ENCODE data around the gene CDC6.

Gene CDC6, protein sequence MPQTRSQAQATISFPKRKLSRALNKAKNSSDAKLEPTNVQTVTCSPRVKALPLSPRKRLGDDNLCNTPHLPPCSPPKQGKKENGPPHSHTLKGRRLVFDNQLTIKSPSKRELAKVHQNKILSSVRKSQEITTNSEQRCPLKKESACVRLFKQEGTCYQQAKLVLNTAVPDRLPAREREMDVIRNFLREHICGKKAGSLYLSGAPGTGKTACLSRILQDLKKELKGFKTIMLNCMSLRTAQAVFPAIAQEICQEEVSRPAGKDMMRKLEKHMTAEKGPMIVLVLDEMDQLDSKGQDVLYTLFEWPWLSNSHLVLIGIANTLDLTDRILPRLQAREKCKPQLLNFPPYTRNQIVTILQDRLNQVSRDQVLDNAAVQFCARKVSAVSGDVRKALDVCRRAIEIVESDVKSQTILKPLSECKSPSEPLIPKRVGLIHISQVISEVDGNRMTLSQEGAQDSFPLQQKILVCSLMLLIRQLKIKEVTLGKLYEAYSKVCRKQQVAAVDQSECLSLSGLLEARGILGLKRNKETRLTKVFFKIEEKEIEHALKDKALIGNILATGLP

DNA sequence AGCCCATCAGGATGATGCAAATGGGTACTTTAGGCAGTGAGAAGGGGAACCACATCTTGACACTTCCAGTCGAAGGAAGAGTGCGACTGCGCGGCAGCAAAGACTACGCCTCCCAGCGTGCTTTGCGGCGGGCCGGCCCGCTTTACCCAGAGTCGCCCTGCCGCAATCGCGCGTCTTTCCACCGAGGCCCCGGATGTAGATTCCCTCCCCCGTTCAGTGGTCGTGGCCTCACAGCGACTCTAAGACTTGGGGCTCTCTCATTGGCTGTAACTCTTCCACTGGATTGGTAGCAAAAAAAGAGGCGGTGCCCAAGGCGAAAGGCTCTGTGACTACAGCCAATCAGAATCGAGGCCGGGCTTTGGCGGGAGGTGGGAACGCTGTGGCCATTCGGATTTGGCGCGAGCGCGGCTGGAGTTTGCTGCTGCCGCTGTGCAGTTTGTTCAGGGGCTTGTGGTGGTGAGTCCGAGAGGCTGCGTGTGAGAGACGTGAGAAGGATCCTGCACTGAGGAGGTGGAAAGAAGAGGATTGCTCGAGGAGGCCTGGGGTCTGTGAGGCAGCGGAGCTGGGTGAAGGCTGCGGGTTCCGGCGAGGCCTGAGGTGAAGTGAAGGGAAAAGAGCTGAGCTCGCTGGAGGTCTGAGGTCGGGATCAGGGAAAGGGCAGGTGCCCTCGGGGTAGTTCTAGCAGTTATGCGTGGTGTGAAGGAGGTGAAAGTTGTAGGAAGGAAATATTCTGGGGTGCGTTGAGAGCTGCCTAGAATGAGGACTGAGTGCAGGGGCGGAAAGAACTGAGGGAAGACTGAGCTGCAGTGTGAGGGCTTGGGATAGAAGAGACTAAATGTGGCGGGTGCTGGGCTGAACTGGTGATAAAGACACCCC, at the start of gene CDC6:
Gene CDC6 (plus strand): TSS at position 386 of the 876 bp plus-strand sequence. CDS start 1,542 bp downstream, outside the sequence.
- DNase-seq: peak; percentile 99

DNA sequence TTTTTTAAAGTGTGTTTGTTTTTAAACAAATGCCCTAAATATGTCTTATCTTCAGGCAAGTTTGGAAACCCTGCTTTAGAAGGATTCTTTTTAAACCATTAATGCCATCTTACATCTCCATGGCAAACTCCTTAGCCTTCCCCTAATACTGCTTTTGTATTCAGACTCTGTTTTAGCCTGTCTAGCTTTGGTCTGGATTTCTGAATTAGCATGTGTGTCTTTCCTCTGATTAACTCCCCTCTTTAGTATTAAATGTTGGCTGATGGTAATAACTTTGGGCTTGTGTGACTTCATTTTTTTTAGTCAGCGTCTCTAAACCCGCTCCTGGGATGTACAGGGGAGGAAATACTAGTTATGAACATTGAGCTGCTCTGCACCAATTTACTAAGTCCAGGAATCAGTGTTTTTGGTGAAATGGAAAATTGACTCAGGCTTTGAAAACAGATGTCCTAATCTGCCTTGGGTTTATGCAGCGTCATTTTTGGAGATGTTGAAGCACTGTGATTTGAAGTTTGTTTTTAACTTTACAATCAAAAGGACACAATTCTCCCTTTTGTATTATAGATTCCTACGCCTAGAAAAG, 46.3 kb upstream of the CDC6 start:
- DNase-seq: no peak

DNA sequence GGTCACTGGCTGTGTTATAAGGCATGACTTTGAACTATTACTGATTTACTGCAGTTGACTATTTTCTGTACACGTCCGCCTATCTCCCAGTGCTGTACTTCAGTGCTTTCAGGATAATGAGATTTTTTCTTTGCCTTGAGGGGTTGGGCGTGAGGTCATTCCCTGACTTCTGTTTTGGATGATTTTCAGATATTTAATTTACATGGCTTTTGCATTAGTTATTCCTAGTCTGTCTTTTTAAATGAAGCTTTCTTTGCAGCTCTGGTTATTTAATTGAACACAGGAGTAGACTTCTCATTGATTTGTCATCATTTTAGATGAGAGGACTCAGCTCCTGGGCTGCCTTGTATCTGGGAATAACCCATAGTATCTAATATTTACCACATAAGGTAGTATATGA, 44.9 kb upstream of the CDC6 start:
- no peak for DNase-seq

DNA sequence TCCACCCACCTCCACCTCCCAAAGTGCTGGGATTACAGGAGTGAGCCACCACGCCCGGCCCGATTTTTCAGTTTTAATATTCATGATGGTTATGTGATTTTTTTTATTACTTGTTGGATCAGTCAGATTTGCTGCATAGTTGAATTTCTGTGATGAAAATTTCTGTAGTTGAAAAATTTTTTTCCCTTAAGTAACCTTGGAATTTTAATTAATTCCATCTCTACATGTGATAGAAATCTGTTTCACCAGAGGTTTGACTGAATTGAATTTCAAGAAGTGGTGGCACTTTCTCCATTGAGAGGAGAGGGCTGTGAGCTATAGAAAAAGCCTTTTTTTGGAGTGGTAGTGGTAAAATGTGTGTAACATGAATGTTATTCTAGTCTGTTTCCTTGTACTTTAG, 43.9 kb upstream of the CDC6 start:
- DNase-seq: no peak

DNA sequence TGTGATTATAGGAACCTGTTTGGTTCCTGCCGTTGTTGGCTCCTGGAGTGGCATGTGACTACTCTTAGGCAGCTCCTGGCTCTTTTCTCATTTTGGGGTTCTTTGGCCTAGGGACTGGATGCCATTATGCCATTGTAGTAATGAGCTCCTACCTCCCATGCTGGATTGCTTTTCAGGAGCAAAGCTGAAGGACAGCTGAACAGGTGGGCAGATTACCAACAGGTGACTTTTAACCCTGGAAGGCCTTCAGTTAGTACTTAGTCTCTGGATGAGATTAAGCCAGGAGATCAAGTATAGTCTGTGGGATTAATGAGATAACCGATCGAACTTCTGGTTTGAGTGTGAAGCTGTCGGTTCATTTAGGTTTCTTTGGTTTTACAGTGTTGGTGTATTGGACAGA, 43.4 kb upstream of the CDC6 start:
- no peak for DNase-seq

DNA sequence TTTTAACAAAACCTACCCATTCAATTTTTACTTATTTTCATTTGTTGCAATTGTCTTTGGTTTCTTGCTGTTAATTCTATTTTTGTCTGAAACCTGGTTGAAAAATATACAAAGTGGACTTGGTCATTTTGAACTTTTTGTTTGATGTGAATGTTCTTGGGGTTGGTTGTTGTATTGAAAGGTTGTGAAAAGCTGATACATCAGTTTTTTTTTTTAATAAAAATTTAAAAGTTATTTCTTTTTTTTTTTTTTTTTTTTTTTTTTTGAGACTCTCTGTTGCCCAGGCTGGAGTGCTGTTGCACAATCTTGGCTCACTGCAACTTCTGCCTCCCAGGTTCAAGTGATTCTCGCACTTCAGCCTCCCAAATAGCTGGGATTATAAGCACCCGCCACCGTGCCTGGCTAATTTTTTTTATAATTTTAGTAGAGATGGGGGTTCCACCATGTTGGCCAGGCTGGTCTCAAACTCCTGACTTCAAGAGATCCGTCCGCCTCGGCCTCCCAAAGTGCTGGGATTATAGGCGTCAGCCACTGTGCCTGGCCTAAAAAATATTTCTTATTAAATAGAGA, 39.7 kb upstream of the CDC6 start:
- DNase-seq: no peak

DNA sequence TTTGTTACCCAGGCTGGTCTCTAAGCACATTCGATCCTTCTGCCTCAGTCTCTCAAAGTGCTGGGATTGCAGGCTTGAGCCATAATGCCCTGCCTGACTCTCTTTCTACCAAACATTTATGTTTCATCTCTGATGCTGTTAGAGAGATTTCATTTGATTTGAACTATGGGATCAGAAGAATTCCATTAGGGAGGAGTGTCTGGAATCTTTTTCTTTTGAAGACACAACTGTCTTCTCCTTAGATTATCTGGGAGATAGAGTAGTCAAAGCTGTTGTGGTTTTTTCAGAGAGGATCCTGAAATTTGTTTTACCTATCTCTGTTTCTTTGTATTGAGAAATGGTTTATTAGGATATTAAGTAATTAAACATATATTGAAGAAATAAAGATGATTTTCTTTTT, 39.2 kb upstream of the CDC6 start:
- DNase-seq: no peak

DNA sequence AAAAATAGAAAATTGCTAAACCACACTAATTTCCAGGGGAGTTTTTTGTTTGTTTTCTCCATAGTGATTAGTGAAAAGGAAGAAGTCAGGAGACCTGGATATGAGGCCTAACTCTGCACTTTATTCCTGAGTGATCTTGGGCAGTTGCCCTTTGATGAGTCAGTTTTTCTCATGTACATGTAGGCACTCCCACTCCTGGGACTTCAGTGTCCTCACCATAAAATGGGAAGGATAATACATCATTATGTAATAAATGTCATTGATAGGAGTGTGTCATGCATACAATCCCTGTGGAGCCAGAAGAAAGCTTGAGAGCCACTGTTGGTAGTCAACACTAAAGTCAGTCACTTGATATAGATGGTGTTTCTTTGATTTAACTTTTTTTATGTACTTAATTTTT, 36.1 kb upstream of the CDC6 start:
- no peak for DNase-seq

DNA sequence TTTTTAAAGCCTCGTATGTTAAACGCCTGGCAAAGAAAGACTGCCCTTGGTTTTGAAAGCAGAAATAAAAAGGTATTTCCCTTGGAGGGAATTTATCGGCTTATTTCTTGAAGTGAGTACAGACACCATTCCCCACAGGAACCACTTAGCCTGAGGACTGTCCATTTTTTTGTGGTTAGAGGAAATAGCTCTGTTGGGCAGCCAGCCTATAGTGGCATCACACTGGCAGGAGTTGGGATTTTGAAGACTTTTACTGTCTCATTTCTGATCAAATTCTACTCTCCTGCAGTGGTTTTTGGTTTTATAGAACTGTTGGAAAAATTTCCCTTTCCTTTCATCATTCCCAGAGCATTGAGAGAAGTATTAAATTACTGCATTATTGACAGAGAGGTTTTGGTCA, 34.1 kb upstream of the CDC6 start:
- DNase-seq: no peak

DNA sequence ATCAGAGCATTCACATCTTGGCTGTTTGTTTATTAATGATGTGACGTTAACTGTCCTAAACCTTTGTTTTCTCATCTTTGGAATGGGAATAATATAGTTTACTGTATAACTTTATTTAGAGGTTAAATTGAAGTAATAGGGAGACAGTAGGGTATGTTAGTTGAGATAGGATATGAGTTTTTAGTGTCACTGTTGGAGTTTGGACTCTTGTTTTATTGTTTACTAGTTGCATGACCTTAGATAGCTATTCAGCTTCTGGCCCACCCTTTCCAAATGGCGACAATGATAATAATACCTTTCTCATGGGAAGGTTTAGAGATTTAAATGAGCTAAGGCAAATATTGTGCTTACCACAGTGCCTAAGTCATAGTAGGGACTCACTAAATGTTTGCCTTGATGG, 28.2 kb upstream of the CDC6 start:
- no peak for DNase-seq

DNA sequence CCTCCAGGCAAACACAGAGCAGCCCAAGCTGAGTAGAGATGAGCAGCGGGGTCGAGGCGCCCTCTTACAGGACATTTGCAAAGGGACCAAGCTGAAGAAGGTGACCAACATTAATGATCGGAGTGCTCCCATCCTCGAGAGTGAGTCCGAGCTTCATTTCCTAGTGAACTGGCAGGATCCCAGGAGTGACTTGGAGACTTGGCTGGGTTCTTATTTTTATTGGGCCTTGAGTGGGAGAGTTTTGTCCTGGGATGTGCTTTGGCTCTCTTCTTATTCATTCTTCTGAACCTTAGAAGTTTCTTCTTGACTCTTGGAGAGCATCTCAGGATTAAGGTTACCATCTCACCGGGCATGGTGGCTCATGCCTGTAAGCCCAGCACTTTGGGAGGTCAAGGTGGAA, 27.2 kb upstream of the CDC6 start:
- no peak for DNase-seq

DNA sequence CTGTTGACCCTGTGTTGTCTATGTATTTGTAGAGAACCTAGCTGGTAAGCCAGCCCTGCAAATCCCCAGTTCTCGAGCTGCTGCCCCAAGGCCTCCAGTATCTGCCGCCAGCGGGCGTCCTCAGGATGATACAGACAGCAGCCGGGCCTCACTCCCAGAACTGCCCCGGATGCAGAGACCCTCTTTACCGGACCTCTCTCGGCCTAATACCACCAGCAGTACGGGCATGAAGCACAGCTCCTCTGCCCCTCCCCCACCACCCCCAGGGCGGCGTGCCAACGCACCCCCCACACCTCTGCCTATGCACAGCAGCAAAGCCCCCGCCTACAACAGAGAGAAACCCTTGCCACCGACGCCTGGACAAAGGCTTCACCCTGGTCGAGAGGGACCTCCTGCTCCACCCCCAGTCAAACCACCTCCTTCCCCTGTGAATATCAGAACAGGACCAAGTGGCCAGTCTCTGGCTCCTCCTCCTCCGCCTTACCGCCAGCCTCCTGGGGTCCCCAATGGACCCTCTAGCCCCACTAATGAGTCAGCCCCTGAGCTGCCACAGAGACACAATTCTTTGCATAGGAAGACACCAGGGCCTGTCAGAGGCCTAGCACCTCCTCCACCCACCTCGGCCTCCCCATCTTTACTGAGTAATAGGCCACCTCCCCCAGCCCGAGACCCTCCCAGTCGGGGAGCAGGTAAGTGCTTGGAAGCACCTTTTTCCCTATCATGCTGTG, 23.1 kb upstream of the CDC6 start:
- DNase-seq: no peak

DNA sequence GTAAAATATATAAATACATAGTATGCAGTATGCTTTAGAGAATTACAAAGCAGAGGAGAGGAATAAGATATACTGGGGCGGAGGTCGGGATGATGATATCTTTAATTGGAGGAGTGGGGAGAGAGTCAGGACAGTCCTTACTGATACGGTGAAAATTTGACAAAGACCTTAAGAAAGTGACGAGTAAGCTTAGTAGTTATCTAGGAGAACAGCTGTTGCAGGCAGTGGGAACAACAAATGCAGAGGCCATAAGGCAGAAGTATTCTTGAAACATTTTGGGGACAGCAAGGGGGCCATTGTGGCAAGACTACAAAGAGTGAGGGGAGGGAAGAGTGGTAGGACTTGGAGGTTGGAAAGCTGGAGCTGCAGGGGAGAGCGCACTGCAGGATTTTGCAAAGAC, 22.3 kb upstream of the CDC6 start:
- no peak for DNase-seq

DNA sequence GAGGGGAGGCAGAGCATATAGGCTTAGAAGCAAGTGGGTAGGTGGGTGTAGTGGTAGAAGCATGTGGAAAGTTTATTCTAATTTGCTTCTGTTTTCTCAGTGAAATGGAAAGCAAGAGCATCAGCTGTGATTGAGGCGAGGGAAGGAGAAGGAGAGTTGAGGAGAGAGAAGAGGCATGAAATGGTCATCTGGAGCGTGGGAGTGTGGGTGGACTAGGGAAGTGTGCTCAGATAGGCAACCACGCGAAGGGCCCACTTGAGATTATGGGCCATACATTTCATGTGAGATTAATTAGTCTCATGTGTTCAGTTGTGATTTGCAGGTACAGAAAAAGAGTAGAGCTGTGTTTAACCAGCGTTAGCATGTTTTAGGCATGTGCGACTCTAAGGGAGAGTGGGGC, 20.8 kb upstream of the CDC6 start:
- no peak for DNase-seq

DNA sequence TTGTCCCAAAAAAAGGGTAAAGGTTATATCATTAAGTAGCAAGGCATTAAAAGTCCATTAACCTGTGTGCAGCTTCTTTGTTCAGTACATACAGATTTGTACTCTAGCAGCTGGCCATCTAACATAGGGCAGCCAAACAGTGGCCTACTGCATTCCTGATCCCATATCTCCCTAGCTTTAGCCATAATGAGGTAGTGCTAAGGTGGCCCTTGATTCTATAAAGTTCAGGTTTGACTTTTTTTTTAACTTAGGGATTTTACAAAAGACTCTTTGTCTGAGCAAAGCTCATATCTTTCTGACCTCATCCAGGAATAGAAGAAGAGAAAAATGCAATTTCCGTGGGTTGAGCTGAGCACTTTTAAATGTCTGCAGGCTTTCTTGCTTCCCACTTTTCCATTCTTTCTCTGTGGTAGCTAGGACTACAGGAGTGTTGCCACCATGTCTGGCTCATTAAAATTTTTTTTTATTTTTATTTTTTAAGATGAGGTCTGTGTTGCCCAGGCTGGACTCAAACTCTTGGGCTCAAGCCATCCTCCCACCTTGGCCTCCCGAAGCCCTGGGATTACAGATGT, 19.5 kb upstream of the CDC6 start:
- no peak for DNase-seq

DNA sequence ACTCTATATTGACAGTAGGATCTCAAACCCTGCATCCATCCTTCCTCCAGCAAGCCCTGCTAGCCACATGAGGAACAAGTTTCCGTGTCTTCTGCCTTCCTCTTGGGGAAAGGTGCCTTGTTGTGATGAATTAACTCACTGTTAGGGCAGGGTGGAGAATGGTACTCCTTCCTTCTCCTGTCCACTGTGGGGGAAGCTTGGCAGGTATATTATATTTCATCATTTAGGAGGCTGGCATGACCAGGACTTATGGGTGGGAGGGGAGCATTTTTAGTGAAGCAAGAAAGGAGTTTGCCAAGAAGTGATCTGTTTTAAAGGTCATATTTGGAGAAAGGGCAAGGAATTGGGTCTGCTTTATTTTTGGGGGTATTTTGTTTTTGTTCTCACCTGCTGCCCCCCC, 9.3 kb upstream of the CDC6 start:
- no peak for DNase-seq

DNA sequence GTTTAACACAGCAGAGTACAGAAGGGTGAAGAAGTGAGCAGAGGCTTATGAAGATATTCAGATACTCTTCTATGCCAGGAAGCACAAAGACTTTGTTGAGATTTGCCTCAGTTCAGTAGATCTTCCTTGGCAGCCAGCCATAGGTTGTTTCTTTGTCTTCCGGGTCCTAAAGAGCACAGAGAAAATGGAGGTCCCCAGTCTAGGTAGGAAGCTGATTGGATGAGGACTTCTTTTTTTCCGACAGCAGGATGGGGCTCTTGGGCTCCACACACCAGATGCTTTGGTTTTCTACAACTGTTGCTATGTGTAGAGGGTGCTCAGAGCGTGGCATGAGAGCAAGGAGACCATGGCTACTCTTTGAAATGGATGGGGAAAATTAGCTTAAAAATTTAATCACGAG, 8.3 kb upstream of the CDC6 start:
- DNase-seq: no peak

DNA sequence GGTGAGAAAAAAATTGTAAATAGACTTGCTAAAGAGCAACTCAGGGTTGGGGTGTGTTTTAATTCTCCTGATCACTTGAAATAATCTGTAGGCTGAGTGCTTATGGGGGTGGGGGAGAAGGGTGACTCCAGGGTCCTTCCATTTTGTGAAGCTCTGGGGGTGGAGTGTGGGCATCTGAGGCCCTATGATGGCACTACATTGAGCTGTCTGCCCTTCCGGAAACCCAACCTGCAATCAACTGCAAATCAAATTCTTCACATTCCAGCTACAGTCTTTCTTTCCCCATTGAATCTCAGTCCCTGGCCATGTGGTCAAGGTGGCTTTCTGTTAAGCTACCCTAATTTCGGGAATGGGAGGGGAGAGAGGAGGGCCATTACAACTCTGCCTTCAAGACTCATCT, 6.0 kb upstream of the CDC6 start:
- DNase-seq: no peak

DNA sequence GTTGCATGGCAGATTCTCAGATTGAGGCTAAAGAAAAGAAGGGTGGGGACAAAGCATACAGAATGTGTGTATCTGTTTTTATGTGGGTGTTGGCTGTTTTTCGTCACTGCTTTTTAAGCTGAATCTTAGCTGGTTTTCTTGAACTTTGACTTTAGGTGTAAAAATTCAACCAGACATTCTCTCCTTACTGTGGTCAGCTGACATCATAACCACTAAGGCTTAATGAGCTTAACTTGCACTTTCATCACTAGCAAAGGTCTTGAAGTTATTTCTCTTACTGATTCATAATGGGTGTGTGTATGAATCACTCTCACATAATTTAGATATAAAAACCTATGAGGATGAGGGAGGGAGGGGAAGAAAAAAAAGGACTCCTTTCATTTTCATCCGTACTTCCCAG, 4.0 kb upstream of the CDC6 start:
- DNase-seq: no peak

DNA sequence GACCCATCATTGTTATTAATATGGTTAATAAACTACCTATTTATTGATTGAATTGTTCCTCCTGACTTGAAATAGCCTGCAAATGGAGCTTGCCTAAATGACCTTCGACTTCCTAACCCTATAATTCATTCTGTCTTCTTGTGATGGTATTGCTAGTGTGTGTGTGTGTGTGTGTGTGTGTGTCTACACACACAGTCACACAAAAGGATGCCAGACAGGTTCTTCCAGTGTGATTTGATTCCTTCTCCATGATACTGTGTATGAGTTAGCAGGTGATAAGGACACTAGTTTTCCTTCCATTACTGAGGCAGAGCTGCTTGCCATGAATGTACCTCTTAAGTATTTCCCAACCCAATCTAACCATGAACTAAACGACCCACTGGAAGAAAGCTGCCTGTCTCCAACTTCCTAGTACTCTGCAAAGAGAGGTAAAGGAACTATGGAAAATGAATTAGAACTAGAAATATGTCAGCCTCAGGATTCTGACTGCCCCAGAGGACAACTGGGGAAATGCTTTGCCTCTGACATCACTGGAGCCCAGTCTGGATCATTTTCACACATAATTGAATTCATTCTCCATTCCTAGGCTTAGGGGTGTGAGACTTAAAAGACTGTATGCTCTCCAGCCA, 3.5 kb upstream of the CDC6 start:
- no peak for DNase-seq

DNA sequence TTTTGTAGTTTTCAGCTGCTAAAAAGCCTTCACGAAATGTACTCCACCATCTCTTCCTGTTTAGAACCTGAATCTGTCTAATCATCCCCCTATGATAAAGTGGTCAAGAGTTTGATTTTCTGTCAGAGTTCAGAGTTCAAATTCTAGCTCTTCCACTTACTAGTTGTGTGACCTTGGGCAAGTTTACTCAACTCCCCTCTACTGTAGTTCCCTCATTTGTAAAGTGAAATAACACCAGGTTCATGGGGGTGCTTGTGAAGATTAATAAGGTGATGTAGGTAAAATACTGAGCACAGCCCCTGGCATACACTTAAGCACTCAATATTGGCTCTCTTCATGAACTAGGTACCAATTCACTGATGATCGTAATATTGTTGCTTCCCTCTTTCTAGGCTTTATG, 1.2 kb upstream of the CDC6 start:
- DNase-seq: no peak

DNA sequence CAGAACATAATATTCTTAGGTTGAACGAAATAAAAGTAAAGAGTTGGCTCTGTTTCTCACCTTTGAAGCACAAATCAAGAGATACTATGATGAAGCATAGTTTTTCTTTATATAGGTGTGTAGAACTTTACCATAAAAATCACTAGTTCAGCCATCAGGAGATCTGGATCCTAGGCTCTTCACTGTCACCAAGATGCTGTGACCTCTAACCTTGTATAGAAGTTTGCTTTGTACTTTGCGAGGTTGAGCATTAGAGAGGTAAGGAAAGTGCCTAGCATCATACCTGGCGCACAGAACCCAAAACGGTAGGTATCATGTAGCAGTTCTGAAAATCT, 553 bp upstream of the CDC6 start:
- DNase-seq: no peak
